Lower lobe of right lung (tissue), 1 donor: ENCODE results near the gene KLK1. TPM values are rescaled to one million over a fixed set of nuclear protein-coding genes. Genes with fewer than 3 reads are reported as not detected.

ENCODE experiments used
- total RNA-seq: library from RNA; stranded (reverse); fragmentation: NEBNext Ultra II Directional; extraction: Animal tissue kit (Norgen Biotek cat#: 25700); gene quantifications from one replicate; pipeline ENCODE4 v1.2.1, GENCODE V29; 2021
- donor health status: DM: no; HTN: yes; CAD: no; lungs with severe emphysema.

The KLK1 gene
- total RNA-seq, 1 donor from 2014 or later, result 1.9 TPM

Other genes starting within 250 kb of the KLK1 start
- 1.2 TPM for gene SYT3, start 183.9 kb downstream of the KLK1 start, total RNA-seq
- 5.2 TPM for gene C19orf81, start 174.3 kb downstream of the KLK1 start, total RNA-seq
- 0.71 TPM for gene SHANK1, start 104.0 kb downstream of the KLK1 start, total RNA-seq
- 9.8 TPM for gene CLEC11A, start 100.4 kb downstream of the KLK1 start, total RNA-seq
- gene GPR32, start 53.3 kb downstream of the KLK1 start, total RNA-seq, result not detected
- gene ACP4, start 33.4 kb downstream of the KLK1 start, total RNA-seq, result not detected
- not detected for gene KLK15, start 9.8 kb upstream of the KLK1 start, total RNA-seq
- not detected for gene KLK3, start 31.1 kb upstream of the KLK1 start, total RNA-seq
- not detected for gene KLK2, start 49.7 kb upstream of the KLK1 start, total RNA-seq
- not detected for gene KLK4, start 87.6 kb upstream of the KLK1 start, total RNA-seq
- not detected for gene KLK5, start 129.3 kb upstream of the KLK1 start, total RNA-seq
- gene KLK6, start 145.8 kb upstream of the KLK1 start, total RNA-seq, result not detected
- gene KLK7, start 160.1 kb upstream of the KLK1 start, total RNA-seq, result not detected
- gene KLK8, start 177.8 kb upstream of the KLK1 start, total RNA-seq, result not detected
- 5.7 TPM for gene KLK10, start 195.9 kb upstream of the KLK1 start, total RNA-seq
- gene KLK11, start 202.8 kb upstream of the KLK1 start, total RNA-seq, result 11.2 TPM
- 1.9 TPM for gene KLK12, start 211.2 kb upstream of the KLK1 start, total RNA-seq
- 0.56 TPM for gene KLK13, start 241.3 kb upstream of the KLK1 start, total RNA-seq